ENCODE data around the gene TAL2. TPM values are rescaled to one million over a fixed set of nuclear protein-coding genes. Genes with fewer than 3 reads are reported as not detected.
"Not testable (repeated sequence)": the region's sequence is repeated elsewhere in the genome, so short reads cannot be mapped to it uniquely, and the experiment has no call there.

Gene TAL2
- total RNA-seq, 1 donor from 2014 or later = not detected

GRCh38 chr9:105700668-105701067 lies 38.4 kb downstream of the TAL2 start:
- intact Hi-C loops (cut with DNase I) = no loop called here
- DNase-seq (ENCODE audit: low spot score) = no peak

- no peak for DNase-seq (ENCODE audit: low spot score)
- intact Hi-C loops (cut with DNase I) = no loop called here
Observed at GRCh38 chr9:105701145-105701544, 38.9 kb downstream of the TAL2 start.

DNA sequence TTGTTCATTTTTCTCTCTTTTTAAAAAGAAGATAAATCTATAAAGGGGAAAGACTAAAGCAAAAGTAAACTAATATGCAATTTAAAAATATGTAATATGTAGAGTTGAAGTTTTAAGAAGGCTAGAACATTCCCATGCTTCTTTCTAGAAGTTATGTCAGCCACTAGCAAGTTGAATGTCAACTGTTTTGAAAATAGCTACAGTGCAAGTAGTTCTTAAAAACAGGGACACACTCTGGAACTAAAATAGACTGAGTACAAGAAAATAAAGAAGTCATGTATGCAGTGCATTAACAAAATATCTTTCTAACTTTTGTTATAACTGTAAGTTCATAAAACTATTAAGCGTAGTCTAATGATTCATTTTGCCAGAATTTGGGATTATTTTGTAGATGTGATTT lies 40.0 kb downstream of the TAL2 start:
- intact Hi-C loops (cut with DNase I) = no loop called here
- DNase-seq (ENCODE audit: low spot score) = no peak

DNA sequence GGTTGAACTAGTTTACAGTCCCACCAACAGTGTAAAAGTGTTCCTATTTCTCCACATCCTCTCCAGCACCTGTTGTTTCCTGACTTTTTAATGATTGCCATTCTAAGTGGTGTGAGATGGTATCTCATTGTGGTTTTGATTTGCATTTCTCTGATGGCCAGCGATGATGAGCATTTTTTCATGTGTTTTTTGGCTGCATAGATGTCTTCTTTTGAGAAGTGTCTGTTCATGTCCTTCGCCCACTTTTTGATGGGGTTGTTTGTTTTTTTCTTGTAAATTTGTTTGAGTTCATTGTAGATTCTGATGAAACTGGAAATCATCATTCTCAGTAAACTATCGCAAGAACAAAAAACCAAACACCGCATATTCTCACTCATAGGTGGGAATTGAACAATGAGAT lies 41.4 kb downstream of the TAL2 start:
- DNase-seq (ENCODE audit: low spot score); intact Hi-C loops (cut with DNase I): not testable (repeated sequence)

DNA sequence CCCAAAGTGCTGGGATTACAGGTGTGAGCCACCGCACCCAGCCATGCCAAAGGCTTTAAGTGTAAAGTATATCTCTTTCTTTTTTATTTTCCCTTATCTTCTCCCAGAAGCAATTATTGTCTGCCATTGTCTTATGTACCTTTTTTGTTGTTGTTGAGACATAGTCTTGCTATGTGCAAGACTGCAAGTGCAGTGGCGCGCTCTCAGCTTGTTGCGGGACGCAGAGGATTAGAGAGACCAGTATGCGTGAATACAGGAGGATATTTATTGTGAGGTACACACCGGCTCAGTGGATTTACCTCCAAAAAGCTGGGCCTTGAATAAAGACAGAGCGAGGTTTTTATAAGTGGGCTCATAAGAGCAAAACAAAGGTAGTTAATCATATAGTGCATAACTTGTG lies 43.9 kb downstream of the TAL2 start:
- intact Hi-C loops (cut with DNase I) = no loop called here
- DNase-seq (ENCODE audit: low spot score) = no peak

GRCh38 chr9:105708405-105708804 lies 46.1 kb downstream of the TAL2 start:
- no peak for DNase-seq (ENCODE audit: low spot score)
- intact Hi-C loops (cut with DNase I) = no loop called here

DNA sequence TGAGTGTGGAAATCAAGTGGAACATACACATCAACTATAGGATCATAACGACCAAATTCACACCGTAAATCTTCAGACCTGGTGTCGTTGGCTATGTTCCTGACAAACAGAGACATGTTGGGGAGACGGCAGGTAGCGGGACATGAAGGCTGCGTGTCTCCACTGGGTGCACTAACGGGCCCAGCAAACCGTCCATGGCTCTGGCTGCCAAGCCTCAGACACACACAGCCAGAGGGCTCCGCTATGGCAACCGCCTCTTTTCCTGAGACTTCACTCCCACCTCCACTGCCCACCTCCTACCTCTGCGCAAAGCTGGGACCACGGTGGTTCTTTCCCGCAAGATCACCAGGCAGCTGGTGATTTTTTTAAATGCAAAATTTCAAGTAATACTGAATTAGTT lies 48.4 kb downstream of the TAL2 start:
- intact Hi-C loops (cut with DNase I) = loop anchor here (5.0 kb wide), 1 partner anchor 53 kb away; no protein-coding TSS in a partner anchor

GRCh38 chr9:105711867-105712266 lies 49.6 kb downstream of the TAL2 start:
- no peak for DNase-seq (ENCODE audit: low spot score)
- intact Hi-C loops (cut with DNase I) = loop anchor here (5.0 kb wide), 1 partner anchor 55 kb away; no protein-coding TSS in a partner anchor

More for the DNA sequence above, 48.4 kb downstream of the TAL2 start:
- DNase-seq (ENCODE audit: low spot score) = no peak

- no peak for DNase-seq (ENCODE audit: low spot score)
- intact Hi-C loops (cut with DNase I) = loop anchor here (5.0 kb wide), 1 partner anchor 55 kb away; no protein-coding TSS in a partner anchor
Observed at GRCh38 chr9:105712297-105712696, 50.0 kb downstream of the TAL2 start.

Other genes starting within 250 kb of the TAL2 start
- 10.8 TPM for gene FSD1L, start 214.4 kb upstream of the TAL2 start, total RNA-seq
- gene FKTN, start 104.3 kb upstream of the TAL2 start, total RNA-seq = 8.8 TPM
- gene TMEM38B, start 32.1 kb downstream of the TAL2 start, total RNA-seq = 36.2 TPM

All from cardiac septum (tissue), 1 donor.